ENCODE measurements around the gene DGCR8. TPM values are rescaled to one million over a fixed set of nuclear protein-coding genes. Genes with fewer than 3 reads are reported as not detected.

Gene DGCR8
- total and polyA plus RNA-seq, 5 donors = 11.2 to 18.6 (median 16.4) TPM

GRCh38 chr22:20145206-20145831, 65.3 kb downstream of the DGCR8 start:
- DNase-seq = no peak
- Histone ChIP-seq H3K9me3 (ENCODE audit: control insufficient read depth, low read length) (no peaks in the 10 kb centered on the region), H3K4me1 (ENCODE audit: control insufficient read depth, insufficient read depth, low read length) (no peaks in the 10 kb centered on the region), H3K27ac (ENCODE audit: low read length) (no peak overlapping the region), H3K4me3 (ENCODE audit: low read length) (no peak overlapping the region), H3K27me3 (ENCODE audit: control insufficient read depth, insufficient read depth) (no peaks in the 10 kb centered on the region)
- intact Hi-C loops (cut with DNase I) = no loop called here
- 93% methylated on average over 22 of the region's 22 CpGs for WGBS
- ATAC-seq = no peak

GRCh38 chr22:20145832-20146223, 65.8 kb downstream of the DGCR8 start:
- Histone ChIP-seq H3K4me3 (ENCODE audit: low read length) (no peak overlapping the region), H3K9me3 (ENCODE audit: control insufficient read depth, low read length) (no peaks in the 10 kb centered on the region), H3K27me3 (ENCODE audit: control insufficient read depth, insufficient read depth) (no peaks in the 10 kb centered on the region), H3K4me1 (ENCODE audit: control insufficient read depth, insufficient read depth, low read length) (no peaks in the 10 kb centered on the region), H3K27ac (ENCODE audit: low read length) (no peak overlapping the region)
- 88% methylated on average over 21 of the region's 21 CpGs for WGBS
- ATAC-seq (no peak), DNase-seq (no peak)
- intact Hi-C loops (cut with DNase I) = no loop called here

- no peaks in the 10 kb centered on the region for H3K9me3 ChIP-seq (ENCODE audit: control insufficient read depth, low read length)
- no peak overlapping the region for H3K27ac ChIP-seq (ENCODE audit: low read length)
- H3K27me3 ChIP-seq (ENCODE audit: control insufficient read depth, insufficient read depth) = no peaks in the 10 kb centered on the region
- 82% methylated on average over 22 of the region's 22 CpGs for WGBS
- intact Hi-C loops (cut with DNase I) = no loop called here
- ATAC-seq (no peak), DNase-seq (no peak)
- H3K4me3 ChIP-seq (ENCODE audit: low read length) = no peak overlapping the region
- no peaks in the 10 kb centered on the region for H3K4me1 ChIP-seq (ENCODE audit: control insufficient read depth, insufficient read depth, low read length)
Measured at GRCh38 chr22:20146777-20147176, 66.7 kb downstream of the DGCR8 start.

GRCh38 chr22:20147237-20147988, 67.4 kb downstream of the DGCR8 start:
- 75% methylated on average over 14 of the region's 14 CpGs for WGBS
- no peak overlapping the region for H3K4me3 ChIP-seq (ENCODE audit: low read length)
- no peaks in the 10 kb centered on the region for H3K4me1 ChIP-seq (ENCODE audit: control insufficient read depth, insufficient read depth, low read length)
- ATAC-seq = no peak
- intact Hi-C loops (cut with DNase I) = no loop called here
- no peak overlapping the region for H3K27ac ChIP-seq (ENCODE audit: low read length)
- H3K9me3 ChIP-seq (ENCODE audit: control insufficient read depth, low read length) = no peaks in the 10 kb centered on the region
- H3K27me3 ChIP-seq (ENCODE audit: control insufficient read depth, insufficient read depth) = no peaks in the 10 kb centered on the region
- no peak for DNase-seq

- Histone ChIP-seq H3K9me3 (ENCODE audit: control insufficient read depth, low read length) (no peaks in the 10 kb centered on the region), H3K4me1 (ENCODE audit: control insufficient read depth, insufficient read depth, low read length) (no peaks in the 10 kb centered on the region), H3K27ac (ENCODE audit: low read length) (no peak overlapping the region), H3K4me3 (ENCODE audit: low read length) (no peak overlapping the region), H3K27me3 (ENCODE audit: control insufficient read depth, insufficient read depth) (no peaks in the 10 kb centered on the region)
- DNase-seq = no peak
- 82% methylated on average over 18 of the region's 18 CpGs for WGBS
- no peak for ATAC-seq
- intact Hi-C loops (cut with DNase I) = no loop called here
Measured at GRCh38 chr22:20148414-20148813, 68.4 kb downstream of the DGCR8 start.

GRCh38 chr22:20149257-20150250, 69.5 kb downstream of the DGCR8 start:
- H3K27me3 ChIP-seq (ENCODE audit: control insufficient read depth, insufficient read depth) = no peaks in the 10 kb centered on the region
- no peak overlapping the region for H3K4me3 ChIP-seq (ENCODE audit: low read length)
- no peaks in the 10 kb centered on the region for H3K9me3 ChIP-seq (ENCODE audit: control insufficient read depth, low read length)
- DNase-seq (no peak), ATAC-seq (peak in 1 of 2 donors; percentile 7)
- intact Hi-C loops (cut with DNase I) = no loop called here
- 72% methylated on average over 32 of the region's 32 CpGs for WGBS
- H3K27ac ChIP-seq (ENCODE audit: low read length) = no peak overlapping the region
- no peaks in the 10 kb centered on the region for H3K4me1 ChIP-seq (ENCODE audit: control insufficient read depth, insufficient read depth, low read length)

- WGBS = 75% methylated on average over 14 of the region's 14 CpGs
- intact Hi-C loops (cut with DNase I) = no loop called here
Measured at GRCh38 chr22:20150381-20151275, 70.6 kb downstream of the DGCR8 start, which contains the start of gene CCDC188. Gene CCDC188, minus strand, starts transcription at chr22:20151055. Its CDS starts 69 bp downstream, at chr22:20150986.

GRCh38 chr22:20151276-20151588, 71.2 kb downstream of the DGCR8 start:
- no peaks in the 10 kb centered on the region for H3K9me3 ChIP-seq (ENCODE audit: control insufficient read depth, low read length)
- 84% methylated on average over 4 of the region's 4 CpGs for WGBS
- intact Hi-C loops (cut with DNase I) = no loop called here
- H3K27me3 ChIP-seq (ENCODE audit: control insufficient read depth, insufficient read depth) = no peaks in the 10 kb centered on the region
- H3K4me1 ChIP-seq (ENCODE audit: control insufficient read depth, insufficient read depth, low read length) = no peaks in the 10 kb centered on the region
- H3K4me3 ChIP-seq (ENCODE audit: low read length) = no peak overlapping the region
- ATAC-seq = no peak
- DNase-seq = no peak
- H3K27ac ChIP-seq (ENCODE audit: low read length) = no peak overlapping the region

More at GRCh38 chr22:20150381-20151275, 70.6 kb downstream of the DGCR8 start, which contains the start of gene CCDC188:
- H3K9me3 ChIP-seq (ENCODE audit: control insufficient read depth, low read length) = no peaks in the 10 kb centered on the region
- no peaks in the 10 kb centered on the region for H3K27me3 ChIP-seq (ENCODE audit: control insufficient read depth, insufficient read depth)
- H3K4me1 ChIP-seq (ENCODE audit: control insufficient read depth, insufficient read depth, low read length) = no peaks in the 10 kb centered on the region
- DNase-seq (no peak), ATAC-seq (no peak)
- H3K27ac ChIP-seq (ENCODE audit: low read length) = no peak within 1 kb of the TSS
- H3K4me3 ChIP-seq (ENCODE audit: low read length) = no peak within 1 kb of the TSS

GRCh38 chr22:20152464-20152890, 72.4 kb downstream of the DGCR8 start:
- intact Hi-C loops (cut with DNase I) = no loop called here
- no peak overlapping the region for H3K4me3 ChIP-seq (ENCODE audit: low read length)
- WGBS = 78% methylated on average over 14 of the region's 14 CpGs
- no peak overlapping the region for H3K27ac ChIP-seq (ENCODE audit: low read length)
- DNase-seq = no peak
- no peaks in the 10 kb centered on the region for H3K4me1 ChIP-seq (ENCODE audit: control insufficient read depth, insufficient read depth, low read length)
- no peaks in the 10 kb centered on the region for H3K27me3 ChIP-seq (ENCODE audit: control insufficient read depth, insufficient read depth)
- no peak for ATAC-seq
- no peaks in the 10 kb centered on the region for H3K9me3 ChIP-seq (ENCODE audit: control insufficient read depth, low read length)

GRCh38 chr22:20153945-20154344, 73.9 kb downstream of the DGCR8 start:
- ATAC-seq (no peak), DNase-seq (no peak)
- intact Hi-C loops (cut with DNase I) = no loop called here
- WGBS = 57% methylated on average over 16 of the region's 16 CpGs
- no peak overlapping the region for H3K4me3 ChIP-seq (ENCODE audit: low read length)
- no peaks in the 10 kb centered on the region for H3K9me3 ChIP-seq (ENCODE audit: control insufficient read depth, low read length)
- no peaks in the 10 kb centered on the region for H3K27me3 ChIP-seq (ENCODE audit: control insufficient read depth, insufficient read depth)
- H3K27ac ChIP-seq (ENCODE audit: low read length) = no peak overlapping the region
- no peaks in the 10 kb centered on the region for H3K4me1 ChIP-seq (ENCODE audit: control insufficient read depth, insufficient read depth, low read length)
